Measurements from ENCODE around the gene HIRA.

Gene HIRA, protein sequence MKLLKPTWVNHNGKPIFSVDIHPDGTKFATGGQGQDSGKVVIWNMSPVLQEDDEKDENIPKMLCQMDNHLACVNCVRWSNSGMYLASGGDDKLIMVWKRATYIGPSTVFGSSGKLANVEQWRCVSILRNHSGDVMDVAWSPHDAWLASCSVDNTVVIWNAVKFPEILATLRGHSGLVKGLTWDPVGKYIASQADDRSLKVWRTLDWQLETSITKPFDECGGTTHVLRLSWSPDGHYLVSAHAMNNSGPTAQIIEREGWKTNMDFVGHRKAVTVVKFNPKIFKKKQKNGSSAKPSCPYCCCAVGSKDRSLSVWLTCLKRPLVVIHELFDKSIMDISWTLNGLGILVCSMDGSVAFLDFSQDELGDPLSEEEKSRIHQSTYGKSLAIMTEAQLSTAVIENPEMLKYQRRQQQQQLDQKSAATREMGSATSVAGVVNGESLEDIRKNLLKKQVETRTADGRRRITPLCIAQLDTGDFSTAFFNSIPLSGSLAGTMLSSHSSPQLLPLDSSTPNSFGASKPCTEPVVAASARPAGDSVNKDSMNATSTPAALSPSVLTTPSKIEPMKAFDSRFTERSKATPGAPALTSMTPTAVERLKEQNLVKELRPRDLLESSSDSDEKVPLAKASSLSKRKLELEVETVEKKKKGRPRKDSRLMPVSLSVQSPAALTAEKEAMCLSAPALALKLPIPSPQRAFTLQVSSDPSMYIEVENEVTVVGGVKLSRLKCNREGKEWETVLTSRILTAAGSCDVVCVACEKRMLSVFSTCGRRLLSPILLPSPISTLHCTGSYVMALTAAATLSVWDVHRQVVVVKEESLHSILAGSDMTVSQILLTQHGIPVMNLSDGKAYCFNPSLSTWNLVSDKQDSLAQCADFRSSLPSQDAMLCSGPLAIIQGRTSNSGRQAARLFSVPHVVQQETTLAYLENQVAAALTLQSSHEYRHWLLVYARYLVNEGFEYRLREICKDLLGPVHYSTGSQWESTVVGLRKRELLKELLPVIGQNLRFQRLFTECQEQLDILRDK

GRCh38 chr22:19431649-19432132 is at the start of gene HIRA:
Gene HIRA (minus strand): TSS chr22:19431733. CDS start chr22:19431476, 257 bp downstream.
- peak; percentile 79 for DNase-seq

DNA sequence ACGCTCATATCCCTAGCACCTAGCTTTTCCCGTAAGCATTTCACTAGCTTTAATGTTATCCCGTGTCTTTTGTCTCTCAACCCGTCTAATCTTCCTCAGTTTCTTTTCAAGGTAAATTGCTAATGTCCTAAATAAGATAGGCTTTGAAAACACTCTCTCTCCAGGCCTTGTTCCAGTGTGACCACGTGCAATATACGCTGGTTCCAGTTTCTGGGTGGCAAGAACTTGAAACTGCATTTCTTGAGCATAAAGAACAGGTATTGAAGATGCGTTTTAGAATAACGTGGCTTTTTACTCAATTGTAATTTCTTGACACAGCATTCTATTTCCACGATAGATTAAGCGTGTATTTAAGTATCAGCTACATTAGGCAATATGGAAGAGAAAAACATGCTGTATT is 49.3 kb upstream of the HIRA start:
- DNase-seq, result no peak

- DNase-seq, result no peak
Observed at GRCh38 chr22:19480173-19480568, 48.6 kb upstream of the HIRA start.

- DNase-seq, result peak; percentile 96
Observed at GRCh38 chr22:19479355-19480172, 48.0 kb upstream of the HIRA start, which contains the start of gene CDC45. Gene CDC45 (plus strand): TSS chr22:19479920. CDS start chr22:19479969, 49 bp downstream.

DNA sequence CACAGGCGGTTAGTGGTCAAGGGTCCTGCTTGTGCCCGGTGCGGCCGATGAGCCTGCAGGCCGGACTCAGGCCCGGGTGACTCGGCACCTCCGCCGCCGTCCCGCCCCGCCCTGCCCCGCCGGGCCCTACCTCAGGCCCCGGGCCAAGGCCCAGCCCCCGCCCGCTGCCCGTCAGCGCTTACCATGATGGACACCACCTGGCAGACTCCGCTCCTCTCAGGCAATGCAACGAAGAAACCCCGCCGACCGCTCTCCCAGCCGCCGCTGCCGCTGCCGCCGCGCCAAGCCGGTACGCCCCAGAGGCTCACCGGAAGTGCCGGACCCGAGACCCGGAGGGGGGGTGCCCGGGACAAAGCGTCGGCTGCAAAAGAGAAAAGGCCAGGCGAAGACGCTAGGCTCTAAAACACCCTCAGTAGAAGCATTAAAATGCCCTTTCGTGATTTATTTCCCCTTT is 47.4 kb upstream of the HIRA start, which contains the start of gene UFD1:
Gene UFD1 (minus strand): TSS at position 293 of the 454 bp plus-strand sequence. CDS start 108 bp downstream, at position 185.
- peak; percentile 82 for DNase-seq

DNA sequence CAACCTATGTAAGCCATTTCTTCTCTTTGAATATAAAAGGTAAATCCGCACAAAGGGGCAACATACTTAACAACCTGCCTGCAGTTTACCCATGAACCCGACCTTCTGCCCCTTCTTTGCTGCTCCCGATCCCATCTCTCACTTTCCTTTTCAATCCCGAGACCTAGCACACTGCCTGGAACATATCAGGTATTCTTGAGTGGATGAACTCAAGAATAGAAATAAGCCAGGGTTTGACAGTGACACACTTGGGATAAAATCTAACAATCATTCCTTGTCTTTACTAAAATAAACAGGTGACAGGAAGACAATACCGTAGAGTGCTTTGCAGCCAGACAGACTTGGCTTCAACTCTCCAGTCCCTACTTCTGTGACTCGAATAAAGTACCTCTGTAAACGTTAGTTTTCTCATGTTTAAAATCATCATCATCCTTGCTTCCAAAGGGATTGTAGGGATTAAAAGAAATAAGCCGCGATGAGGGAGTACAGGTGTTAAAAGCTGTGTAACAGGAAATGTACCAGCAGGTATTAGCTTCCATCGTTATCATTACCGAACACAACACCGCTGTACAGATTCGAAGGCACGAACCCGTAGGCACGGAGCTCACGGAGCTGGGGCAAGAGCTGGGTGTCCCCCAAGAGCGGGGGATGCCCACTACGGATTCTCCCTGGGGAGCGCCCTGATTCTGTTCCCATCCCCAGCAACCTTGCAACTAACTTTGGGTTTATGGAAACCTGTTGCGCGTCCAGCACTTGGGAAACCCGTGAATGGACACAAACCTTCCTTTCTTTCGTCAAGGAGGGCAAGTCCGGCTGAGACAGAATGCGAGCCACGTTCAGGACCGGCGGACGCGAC is 46.7 kb upstream of the HIRA start:
- DNase-seq, result no peak

- no peak for DNase-seq
Observed at GRCh38 chr22:19477321-19478044, 46.0 kb upstream of the HIRA start.

GRCh38 chr22:19476023-19476422 is 44.5 kb upstream of the HIRA start:
- DNase-seq, result no peak

- DNase-seq, result no peak
Observed at GRCh38 chr22:19473578-19473977, 42.0 kb upstream of the HIRA start.

GRCh38 chr22:19472233-19472632 is 40.7 kb upstream of the HIRA start:
- no peak for DNase-seq

DNA sequence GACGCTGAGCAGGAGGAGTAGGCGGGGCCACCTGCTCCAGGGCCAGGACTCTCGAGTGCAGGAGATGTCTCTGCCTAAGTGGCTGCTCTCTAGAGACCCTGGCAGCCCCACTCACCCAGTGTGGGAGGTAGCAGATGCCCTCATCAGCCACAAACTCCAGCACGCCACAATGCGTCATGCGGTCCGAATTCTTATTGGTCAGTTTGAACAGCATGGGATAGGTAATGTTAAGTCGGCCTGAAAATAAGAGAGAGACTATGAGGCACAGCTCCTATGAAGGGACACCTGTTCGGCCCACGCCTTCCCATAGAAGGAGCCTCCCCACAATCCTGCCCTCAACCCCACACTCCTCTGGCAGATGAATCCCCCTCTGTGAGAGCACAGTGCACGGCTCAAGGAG is 40.0 kb upstream of the HIRA start:
- no peak for DNase-seq

GRCh38 chr22:19470010-19470409 is 38.5 kb upstream of the HIRA start:
- no peak for DNase-seq

DNA sequence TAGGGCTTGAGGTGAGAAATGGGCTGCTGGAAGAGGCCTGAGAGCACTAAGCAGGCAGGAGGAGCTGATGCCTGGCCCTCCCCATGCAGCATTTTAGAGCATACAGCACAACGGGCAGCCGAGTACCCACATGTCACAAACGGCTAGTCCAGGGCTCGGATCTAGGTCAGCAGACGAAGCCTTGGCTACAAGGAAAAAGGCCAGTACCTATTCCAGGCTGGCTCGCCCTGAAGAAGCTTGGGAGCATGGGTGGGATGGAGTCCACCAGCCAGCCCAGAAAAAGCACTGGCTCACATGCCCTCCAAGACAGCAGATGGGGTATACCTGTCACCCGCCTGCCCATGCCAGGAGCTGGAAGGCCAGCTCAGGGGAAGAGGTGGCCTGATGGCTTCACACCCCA is 37.9 kb upstream of the HIRA start:
- DNase-seq, result no peak

DNA sequence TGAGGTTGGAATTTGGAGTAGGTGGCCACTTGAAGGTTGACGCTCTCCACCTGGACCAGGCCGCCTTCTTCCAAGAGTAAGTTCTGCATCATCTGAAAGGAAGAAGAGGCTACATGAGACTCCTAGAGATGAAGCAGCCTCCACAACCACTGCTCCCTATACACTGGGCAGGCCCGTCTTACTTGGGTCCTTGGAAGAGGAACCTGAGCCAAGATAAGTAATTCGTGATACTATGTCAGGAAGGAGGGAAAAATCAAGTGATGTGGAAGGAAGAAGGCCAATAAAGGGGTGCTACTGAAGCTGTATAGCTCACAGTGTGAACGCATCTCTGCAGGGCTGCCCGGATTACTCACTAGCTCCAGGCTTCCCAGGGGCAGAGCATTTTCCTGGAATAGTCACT is 36.4 kb upstream of the HIRA start:
- no peak for DNase-seq

GRCh38 chr22:19466848-19467752 is 35.6 kb upstream of the HIRA start:
- DNase-seq, result no peak

- DNase-seq, result no peak
Observed at GRCh38 chr22:19466126-19466716, 34.7 kb upstream of the HIRA start.

DNA sequence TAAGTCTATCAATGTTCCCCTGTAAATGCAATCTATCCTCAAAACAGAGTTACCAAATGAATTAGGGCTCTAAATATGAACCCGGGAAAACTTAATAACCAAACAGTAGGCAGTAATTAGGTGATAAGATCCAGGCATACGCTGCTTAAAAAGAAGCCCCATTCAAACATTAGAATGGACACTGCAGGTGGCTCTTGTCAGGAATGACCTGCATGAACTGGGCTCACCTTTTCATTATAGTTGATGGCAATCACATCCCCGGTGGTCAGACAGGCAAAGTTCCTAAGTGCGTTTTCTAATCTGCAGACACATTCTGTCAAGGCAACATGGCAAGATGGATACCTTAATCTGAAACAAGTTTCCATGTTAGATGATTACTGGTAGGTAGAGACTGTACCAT is 33.4 kb upstream of the HIRA start:
- DNase-seq, result no peak

- no peak for DNase-seq
Observed at GRCh38 chr22:19464546-19464945, 33.0 kb upstream of the HIRA start.
